Stimulated activated CD8-positive, alpha-beta memory T cell treated with anti-CD3 and anti-CD28 coated beads, Interleukin-12 subunit alpha, Interleukin-12 subunit beta, amount 100 ng/mL, for 4 hours (primary cell): ENCODE results near the gene CSF3R.
"Not testable (repeated sequence)": the region's sequence is repeated elsewhere in the genome, so short reads cannot be mapped to it uniquely, and the experiment has no call there.

Experiments used
- DNase-seq: peaks from one replicate; pipeline ENCODE4 v3.0.0-alpha.2; 2020; ENCODE audit warnings: low read depth

CSF3R gene

DNA sequence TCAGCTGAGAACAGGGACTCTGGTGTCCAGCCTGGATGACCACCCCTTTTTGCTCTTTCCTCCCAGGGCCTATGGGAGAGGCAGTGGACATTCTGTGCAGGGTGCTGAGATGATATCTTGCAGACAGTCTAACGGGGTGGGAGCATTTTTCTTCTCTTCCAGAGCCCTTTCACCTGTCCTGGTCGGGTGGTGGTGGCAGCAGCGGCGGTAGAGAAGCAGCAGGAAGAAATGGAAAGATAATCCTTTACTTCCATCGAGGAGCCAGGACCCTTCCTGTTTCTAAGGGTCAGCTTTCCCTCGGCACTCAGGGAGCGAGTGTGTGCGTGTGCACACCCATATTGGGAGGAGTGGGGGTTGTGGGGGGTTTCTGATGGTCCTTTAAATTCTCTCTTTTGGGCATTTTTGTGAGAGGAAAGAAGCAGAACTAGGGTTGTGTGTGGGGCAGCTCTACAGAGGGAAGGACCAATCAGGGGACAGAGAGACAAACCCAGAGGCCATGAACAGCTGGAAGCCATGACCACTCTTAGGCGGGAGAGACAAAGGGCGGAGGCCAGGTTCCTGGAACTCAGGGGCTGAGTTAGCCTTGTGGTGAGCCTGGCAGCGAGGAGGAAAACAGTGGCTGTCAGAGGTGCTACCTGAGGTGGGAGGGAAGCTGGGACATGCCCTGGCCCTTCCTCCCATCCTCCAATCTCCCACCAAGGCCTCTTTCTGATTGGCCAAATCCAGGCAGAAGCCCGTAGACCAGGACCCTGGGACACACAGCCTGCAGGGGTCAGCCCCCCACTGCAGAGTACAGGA is 31.2 kb upstream of the CSF3R start:
- DNase-seq = no peak

DNA sequence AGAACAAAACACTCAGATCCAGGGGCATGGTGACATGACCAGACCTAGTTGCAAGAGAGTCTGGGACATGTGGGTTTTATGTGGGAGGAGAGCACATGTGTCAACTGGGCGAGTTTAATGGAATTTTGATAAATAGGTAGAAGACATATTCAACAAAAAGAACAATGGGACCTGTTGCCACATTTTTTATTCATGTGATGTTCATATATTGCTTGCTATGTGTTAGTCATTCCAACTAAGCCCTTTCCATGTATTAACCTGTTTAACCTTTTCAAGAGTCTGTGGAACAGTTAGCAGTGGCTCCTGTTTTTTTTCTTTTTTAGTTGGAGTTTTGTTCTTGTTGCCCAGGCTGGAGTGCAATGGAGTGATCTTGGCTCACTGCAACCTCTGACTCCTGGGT is 30.1 kb upstream of the CSF3R start:
- no peak for DNase-seq

GRCh38 chr1:36511804-36512798 is 29.4 kb upstream of the CSF3R start:
- DNase-seq = no peak

GRCh38 chr1:36511220-36511619 is 28.5 kb upstream of the CSF3R start:
- DNase-seq = not testable (repeated sequence)

- DNase-seq = no peak
Observed at GRCh38 chr1:36510418-36510817, 27.7 kb upstream of the CSF3R start.

GRCh38 chr1:36508257-36508656 is 25.5 kb upstream of the CSF3R start:
- no peak for DNase-seq

DNA sequence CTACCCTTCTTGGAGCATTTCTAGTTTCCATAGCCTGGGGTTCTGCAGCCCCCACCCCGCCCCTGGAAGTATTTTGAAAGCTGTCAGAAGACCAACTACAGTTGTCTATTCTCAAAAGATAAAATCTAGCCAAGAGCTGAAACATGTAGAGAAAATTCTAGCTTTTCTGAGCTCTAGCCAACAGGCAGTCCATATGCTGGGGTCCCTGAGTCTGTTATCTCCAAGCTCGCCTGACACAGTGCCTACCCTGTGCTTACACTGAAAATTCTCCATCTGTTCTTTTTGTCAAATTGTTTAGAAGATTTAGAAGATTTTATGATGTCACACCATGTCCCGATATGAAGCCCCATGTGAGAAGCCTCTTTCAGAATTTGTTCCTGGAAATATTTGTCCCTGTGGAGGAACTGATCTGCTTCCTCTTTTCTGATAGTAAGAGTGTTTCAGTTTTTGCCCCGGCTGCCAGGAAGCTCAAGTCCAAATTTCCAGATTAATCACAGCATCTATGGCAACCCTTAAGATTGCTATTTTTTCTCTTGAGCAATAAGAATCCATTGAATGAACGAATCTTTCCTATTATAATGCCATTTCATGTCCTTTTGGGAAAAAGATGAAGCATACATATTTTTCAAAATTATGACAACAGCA is 23.7 kb upstream of the CSF3R start:
- DNase-seq = no peak

DNA sequence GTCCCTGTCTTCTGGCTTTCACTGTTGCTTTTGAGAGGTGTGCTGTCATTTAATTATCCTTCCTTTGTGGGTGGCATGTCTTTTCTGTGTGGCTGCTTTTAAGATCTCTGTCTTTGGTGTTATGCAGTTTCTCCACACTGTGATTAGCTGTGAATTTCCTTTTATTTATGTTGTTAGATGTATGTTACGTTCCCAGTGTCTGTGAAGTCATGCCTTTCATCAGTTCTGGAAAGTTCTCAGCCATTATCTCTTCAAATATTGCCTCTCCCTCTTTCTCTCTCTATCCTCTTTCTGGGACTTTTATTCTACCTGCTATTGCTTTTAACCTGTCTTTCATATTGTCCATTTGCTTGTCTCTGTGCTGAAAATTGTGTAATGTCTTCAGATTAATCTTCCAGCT is 21.0 kb upstream of the CSF3R start:
- no peak for DNase-seq

DNA sequence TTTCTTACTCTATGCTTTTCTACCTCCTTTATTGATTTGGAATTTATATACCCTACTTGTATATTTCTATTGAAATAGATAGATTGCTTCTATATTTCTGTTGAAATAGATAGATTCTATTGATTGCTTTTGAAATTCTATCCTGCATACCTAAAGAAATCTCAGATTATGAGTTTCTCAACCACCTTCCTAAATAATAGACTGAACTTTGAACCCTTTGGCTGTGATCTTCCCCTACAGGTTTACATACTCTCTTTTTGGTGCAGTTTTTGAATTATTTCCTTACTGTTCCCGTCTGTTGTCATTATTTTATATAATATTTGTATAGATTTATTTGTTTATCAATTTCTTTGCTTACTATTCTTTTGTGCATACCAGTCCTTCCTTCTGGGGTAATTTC is 20.4 kb upstream of the CSF3R start:
- no peak for DNase-seq

DNA sequence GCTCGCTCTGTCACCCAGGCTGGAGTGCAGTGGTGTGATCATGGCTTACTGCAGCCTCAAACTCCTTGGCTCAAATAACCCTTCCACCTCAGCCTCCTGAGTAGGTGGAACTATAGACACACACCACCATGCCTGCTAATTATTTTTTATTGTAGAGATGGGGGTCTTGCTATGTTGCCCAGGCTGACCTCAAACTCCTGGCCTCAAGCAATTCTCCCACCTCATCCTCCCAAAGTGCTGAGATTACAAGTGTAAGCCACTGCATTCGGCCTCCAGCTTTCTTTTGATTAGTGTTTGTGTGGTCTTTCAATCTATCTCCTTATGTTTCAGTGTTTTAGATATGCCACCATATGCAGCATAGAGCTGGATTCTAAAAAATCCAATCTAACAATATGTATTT is 19.9 kb upstream of the CSF3R start:
- DNase-seq = no peak

DNA sequence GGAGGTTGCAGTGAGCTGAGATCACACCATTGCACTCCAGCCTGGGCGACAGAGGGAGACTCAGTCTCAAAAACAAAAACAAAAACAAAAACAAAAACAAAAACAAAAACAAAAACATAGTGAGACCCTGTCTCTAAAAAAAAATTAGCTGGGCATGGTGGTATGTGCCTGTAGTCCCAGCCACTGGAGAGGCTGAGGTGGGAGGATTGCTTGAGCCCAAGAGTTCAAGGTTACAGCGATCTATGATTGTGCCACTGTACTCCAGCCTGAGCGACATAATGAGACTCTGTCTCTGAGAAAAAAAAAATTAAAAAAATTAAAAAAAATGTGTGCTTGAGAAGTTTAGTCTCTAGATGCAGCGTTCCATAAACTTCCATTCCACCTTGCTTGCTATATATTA is 19.2 kb upstream of the CSF3R start:
- DNase-seq = not testable (repeated sequence)

DNA sequence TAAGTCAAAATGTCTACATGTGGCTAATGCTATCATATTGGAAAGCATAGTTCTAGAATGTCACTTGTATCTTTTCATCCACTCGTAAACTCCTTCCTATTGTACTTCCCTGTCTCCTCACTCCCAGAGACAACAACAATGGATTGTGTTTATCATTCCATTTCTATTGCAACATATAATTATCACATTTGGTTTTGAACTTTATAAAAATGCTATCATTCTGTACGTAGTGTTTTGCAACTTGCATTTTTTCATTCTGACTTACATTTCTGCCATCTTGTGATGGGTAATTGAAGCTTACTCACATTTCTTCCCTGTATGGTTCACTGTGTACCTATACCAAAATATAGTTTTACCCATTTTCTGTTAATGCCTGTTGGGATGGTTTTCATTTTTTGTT is 14.5 kb upstream of the CSF3R start:
- no peak for DNase-seq

DNA sequence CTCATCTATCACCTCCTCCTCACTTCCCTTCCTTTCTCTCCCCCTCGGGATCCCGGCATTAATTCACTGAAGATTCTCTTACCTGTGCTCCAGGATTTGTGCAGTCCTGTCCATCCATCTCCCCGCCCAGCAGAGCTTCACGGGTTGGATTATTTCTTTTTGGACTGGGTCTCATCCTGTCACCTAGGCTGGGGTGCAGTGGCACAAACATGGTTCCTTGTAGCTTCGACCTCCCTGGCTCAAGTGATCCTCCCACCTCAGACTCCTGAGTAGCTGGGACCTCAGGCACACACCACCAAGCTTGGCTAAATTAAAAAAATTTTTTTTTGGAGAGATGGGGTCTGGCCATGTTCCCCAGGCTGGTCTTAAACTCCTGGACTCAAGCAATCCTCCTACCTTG is 12.3 kb upstream of the CSF3R start:
- no peak for DNase-seq

DNA sequence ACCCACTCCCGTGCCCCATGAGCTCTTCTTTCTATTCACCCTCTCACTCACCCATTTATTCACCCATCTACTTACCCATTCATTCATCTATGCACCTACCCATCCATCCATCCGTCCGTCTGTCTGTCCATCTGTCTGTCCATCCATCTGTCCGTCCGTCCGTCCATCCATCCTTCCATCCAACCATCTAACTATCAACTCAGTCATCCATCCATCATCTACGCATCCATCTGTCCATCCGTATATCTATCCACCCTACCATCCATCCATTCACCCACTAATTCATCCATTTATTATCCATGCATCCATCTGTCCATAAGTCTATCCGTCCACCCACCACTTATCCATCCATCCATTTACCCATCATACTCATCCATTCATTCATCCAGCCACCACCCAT is 10.8 kb upstream of the CSF3R start:
- DNase-seq = no peak

GRCh38 chr1:36492491-36492890 is 9.8 kb upstream of the CSF3R start:
- no peak for DNase-seq

DNA sequence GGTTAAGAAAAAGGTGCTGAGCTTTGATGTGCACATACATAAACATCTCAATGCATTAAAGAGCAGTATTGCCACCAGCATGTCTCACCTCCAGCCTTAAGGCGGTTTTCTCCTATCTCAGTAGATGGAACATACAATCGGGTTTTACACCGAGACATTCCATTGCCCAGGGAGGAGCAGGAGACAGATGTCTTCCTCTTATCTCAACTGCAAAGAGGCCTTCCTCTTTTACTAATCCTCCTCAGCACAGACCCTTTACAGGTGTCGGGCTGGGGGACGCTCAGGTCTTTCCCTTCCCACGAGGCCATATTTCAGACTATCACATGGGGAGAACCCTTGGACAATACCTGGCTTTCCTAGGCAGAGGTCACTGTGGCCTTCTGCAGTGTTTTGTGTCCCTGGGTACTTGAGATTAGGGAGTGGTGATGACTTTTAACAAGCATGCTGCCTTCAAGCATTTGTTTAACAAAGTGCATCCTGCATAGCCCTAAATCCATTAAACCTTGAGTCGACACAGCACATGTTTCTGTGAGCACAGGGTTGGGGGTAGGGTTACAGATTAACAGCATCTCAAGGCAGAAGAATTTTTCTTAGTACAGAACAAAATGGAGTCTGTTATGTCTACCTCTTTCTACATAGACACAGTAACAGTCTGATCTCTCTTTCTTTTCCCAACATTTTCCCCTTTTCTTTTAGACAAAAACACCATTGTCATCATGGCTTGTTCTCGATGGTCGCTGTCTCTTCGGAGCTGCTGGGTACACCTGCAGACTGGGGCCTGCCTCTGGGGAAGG is 6.7 kb upstream of the CSF3R start:
- DNase-seq = not testable (repeated sequence)

DNA sequence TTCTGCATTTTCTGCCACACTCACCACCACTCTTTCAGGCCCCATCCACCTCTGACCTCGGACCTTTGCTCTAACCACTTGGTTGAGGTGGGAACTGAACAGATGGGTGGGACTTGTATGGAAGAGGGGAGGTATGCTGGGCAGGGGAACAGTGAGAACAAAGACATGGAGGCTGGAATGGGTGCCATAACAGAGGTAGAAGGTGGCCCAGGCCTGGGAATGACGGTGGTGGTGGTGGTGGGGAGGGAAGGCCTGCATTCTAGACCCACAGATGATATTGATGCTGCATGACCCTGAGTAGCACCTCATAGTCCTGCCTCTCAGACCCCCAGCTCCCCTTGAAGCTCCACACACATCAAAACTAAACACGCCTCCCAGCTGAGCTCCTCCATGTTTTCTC is 5.2 kb upstream of the CSF3R start:
- DNase-seq = no peak

DNA sequence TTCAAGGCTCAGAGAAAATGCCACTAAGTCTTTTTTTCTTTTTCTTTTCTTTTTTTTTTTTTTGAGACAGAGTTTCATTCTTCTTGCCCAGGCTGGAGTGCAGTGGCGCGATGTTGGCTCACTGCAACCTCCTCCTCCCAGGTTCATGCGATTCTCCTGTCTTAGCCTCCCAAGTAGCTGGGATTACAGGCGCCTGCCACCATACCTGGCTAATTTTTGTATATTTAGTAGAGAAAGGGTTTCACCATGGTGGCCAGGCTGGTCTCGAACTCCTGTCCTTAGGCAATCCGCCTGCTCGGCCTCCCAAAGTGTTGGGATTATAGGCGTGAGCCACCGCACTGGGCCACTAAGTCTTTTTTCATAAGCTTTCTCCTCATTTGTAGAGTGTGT is 4.6 kb upstream of the CSF3R start:
- not testable (repeated sequence) for DNase-seq

GRCh38 chr1:36486439-36487335 is 4.0 kb upstream of the CSF3R start:
- no peak for DNase-seq

DNA sequence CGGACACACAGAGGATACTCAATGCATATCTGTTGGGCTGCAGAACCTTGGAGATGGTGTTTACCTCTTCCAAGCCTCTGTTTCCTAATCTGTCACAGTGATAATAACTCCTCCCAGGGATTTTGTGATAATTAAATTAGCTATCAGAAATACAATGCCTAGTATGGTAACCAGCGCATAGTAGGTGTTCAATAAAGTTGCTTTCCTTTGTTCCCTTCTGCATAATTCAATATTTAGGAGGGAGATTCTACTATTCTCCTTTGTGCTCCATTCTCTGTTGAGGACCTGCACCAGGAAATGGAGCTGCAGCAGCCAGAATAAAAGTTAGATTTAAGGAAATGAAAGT is 3.4 kb upstream of the CSF3R start:
- DNase-seq = no peak

- DNase-seq = no peak
Observed at GRCh38 chr1:36484099-36484498, 1.4 kb upstream of the CSF3R start.
